ENCODE data around the gene PIP5K1B.

- TF ChIP-seq TCF12 (IDR thresholded peaks at IDR 0.05; ENCODE audit: low read depth) (no peak), MAX (IDR thresholded peaks at IDR 0.05) (no peak), REST (IDR thresholded peaks at IDR 0.05; ENCODE audit: low read depth) (no peak), CEBPB (IDR thresholded peaks at IDR 0.05) (no peak), RAD21 (IDR thresholded peaks at IDR 0.05; ENCODE audit: low read depth) (no peak), TAF1 (IDR thresholded peaks at IDR 0.05; ENCODE audit: low read depth) (no peak), YY1 (IDR thresholded peaks at IDR 0.05; ENCODE audit: low read depth) (no peak)
These were observed 214.6 kb downstream of the PIP5K1B start for GRCh38 chr9:68919661-68920060.
